Measurements from ENCODE around the gene CALY.

CALY gene

DNA sequence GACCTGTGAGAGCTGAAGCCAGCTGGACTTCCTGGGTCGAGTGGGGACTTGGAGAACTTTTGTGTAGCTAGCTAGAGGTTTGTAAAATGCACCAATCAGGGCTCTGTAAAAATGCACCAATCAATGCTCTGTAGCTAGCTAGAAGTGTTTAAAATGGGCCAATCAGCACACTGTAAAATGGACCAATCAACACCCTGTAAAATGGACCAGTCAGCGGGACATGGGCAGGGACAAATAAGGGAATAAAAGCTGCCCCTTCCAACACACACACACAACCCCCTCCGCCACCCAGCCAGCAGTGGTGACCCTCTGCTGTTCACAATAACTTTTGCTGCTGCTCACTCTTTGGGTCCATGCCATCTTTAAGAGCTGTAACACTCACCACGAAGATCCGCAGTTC, 20.8 kb downstream of the CALY start:
- Histone ChIP-seq H4K8ac (ENCODE audit: low read length) (no peak overlapping the region), H3K79me1 (replicated peaks; ENCODE audit: low read length, poor library complexity, severe bottlenecking) (peaks cover 5% of the 10 kb centered on the region), H2BK15ac (ENCODE audit: low read depth, poor library complexity, severe bottlenecking) (no peak overlapping the region), H3K4me2 (ENCODE audit: low read length, poor library complexity, severe bottlenecking) (no peak overlapping the region), H4K91ac (ENCODE audit: low read length) (no peak overlapping the region), H2BK12ac (ENCODE audit: low read length in 2 of 2) (no peak overlapping the region), H2BK120ac (ENCODE audit: low read depth, low read length) (no peak overlapping the region), H3K4ac (ENCODE audit: low read depth in 1 of 2, low read length in 2 of 2) (no peak overlapping the region), H2AK5ac (ENCODE audit: low read length, severe bottlenecking) (no peak overlapping the region), H3K9ac (ENCODE audit: low read length) (no peak overlapping the region), H3K23ac (ENCODE audit: low read length in 2 of 2) (no peak overlapping the region), H3K14ac (ENCODE audit: low read length in 2 of 2) (no peak overlapping the region), H3K36me3 (ENCODE audit: control insufficient read depth in 1 of 2, insufficient read depth in 2 of 2, low read depth in 1 of 2, low read length in 2 of 2) (peaks cover 21 to 25% of the 10 kb centered on the region in 2 experiments), H3K18ac (ENCODE audit: low read depth in 1 of 2, low read length in 2 of 2) (no peak overlapping the region), H2BK5ac (ENCODE audit: low read depth, low read length, poor library complexity, severe bottlenecking) (no peak overlapping the region), H2AFZ (ENCODE audit: low read depth, low read length) (no peak overlapping the region), H3K9me3 (ENCODE audit: control insufficient read depth, low read length) (no peaks in the 10 kb centered on the region), H3K4me3 (ENCODE audit: insufficient read depth in 1 of 2, low read depth in 1 of 2, low read length in 2 of 2) (no peak overlapping the region), H3K4me1 (ENCODE audit: control insufficient read depth, insufficient read depth, low read depth, low read length) (peaks cover 11% of the 10 kb centered on the region), H3K27ac (ENCODE audit: low read length, poor library complexity, severe bottlenecking) (no peak overlapping the region), H3K27me3 (ENCODE audit: control insufficient read depth in 1 of 2, insufficient read depth in 1 of 2, low read length in 2 of 2) (peaks cover 0 to 19% of the 10 kb centered on the region in 2 experiments)
- 90% methylated on average over 5 of the region's 5 CpGs for WGBS
- DNase-seq = no peak

GRCh38 chr10:133314911-133315310, 21.8 kb downstream of the CALY start:
- Histone ChIP-seq H4K8ac (ENCODE audit: low read length) (no peak overlapping the region), H2AFZ (ENCODE audit: low read depth, low read length) (no peak overlapping the region), H3K14ac (ENCODE audit: low read length in 2 of 2) (no peak overlapping the region), H3K9me3 (ENCODE audit: control insufficient read depth, low read length) (no peaks in the 10 kb centered on the region), H3K4me2 (ENCODE audit: low read length, poor library complexity, severe bottlenecking) (no peak overlapping the region), H2BK12ac (ENCODE audit: low read length in 2 of 2) (no peak overlapping the region), H3K27ac (ENCODE audit: low read length, poor library complexity, severe bottlenecking) (no peak overlapping the region), H3K18ac (ENCODE audit: low read depth in 1 of 2, low read length in 2 of 2) (no peak overlapping the region), H3K9ac (ENCODE audit: low read length) (no peak overlapping the region), H4K91ac (ENCODE audit: low read length) (no peak overlapping the region), H2BK5ac (ENCODE audit: low read depth, low read length, poor library complexity, severe bottlenecking) (no peak overlapping the region), H2BK120ac (ENCODE audit: low read depth, low read length) (no peak overlapping the region), H3K4ac (ENCODE audit: low read depth in 1 of 2, low read length in 2 of 2) (no peak overlapping the region), H3K27me3 (ENCODE audit: control insufficient read depth in 1 of 2, insufficient read depth in 1 of 2, low read length in 2 of 2) (peaks cover 0 to 11% of the 10 kb centered on the region in 2 experiments), H3K36me3 (ENCODE audit: control insufficient read depth in 1 of 2, insufficient read depth in 2 of 2, low read depth in 1 of 2, low read length in 2 of 2) (peaks cover 30 to 34% of the 10 kb centered on the region in 2 experiments), H3K79me1 (replicated peaks; ENCODE audit: low read length, poor library complexity, severe bottlenecking) (peaks cover 6% of the 10 kb centered on the region), H2BK15ac (ENCODE audit: low read depth, poor library complexity, severe bottlenecking) (no peak overlapping the region), H3K23ac (ENCODE audit: low read length in 2 of 2) (no peak overlapping the region), H3K4me1 (ENCODE audit: control insufficient read depth, insufficient read depth, low read depth, low read length) (peaks cover 11% of the 10 kb centered on the region), H2AK5ac (ENCODE audit: low read length, severe bottlenecking) (no peak overlapping the region), H3K4me3 (ENCODE audit: insufficient read depth in 1 of 2, low read depth in 1 of 2, low read length in 2 of 2) (no peak overlapping the region)
- 94% methylated on average over 12 of the region's 12 CpGs for WGBS
- DNase-seq = no peak

DNA sequence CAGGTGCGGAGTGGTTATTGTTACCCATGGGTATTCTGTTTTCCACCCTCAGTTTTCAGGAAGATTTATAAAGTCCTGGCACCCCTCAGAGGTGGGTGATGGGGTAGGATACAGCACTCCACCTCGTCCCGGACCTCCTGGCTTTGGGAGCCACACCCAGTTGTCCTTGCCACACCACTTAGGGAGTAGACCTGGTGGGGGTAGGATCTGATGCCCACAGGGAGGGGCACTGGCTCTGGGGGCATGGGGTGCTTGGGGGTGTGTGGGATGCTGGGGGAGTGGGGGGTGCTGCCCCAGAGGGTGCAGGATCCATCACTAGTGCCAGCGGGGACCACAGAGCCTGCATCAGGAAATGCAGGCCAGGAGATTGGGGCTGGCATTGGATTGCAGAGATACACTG, 23.5 kb downstream of the CALY start:
- H3K4ac ChIP-seq (ENCODE audit: low read depth in 1 of 2, low read length in 2 of 2) = no peak overlapping the region
- H3K36me3 ChIP-seq (ENCODE audit: control insufficient read depth in 1 of 2, insufficient read depth in 2 of 2, low read depth in 1 of 2, low read length in 2 of 2) = peaks cover 30 to 42% of the 10 kb centered on the region in 2 experiments
- H4K91ac ChIP-seq (ENCODE audit: low read length) = no peak overlapping the region
- no peak overlapping the region for H3K4me2 ChIP-seq (ENCODE audit: low read length, poor library complexity, severe bottlenecking)
- H4K8ac ChIP-seq (ENCODE audit: low read length) = no peak overlapping the region
- no peaks in the 10 kb centered on the region for H3K27me3 ChIP-seq (ENCODE audit: control insufficient read depth in 1 of 2, insufficient read depth in 1 of 2, low read length in 2 of 2)
- H3K9me3 ChIP-seq (ENCODE audit: control insufficient read depth, low read length) = no peaks in the 10 kb centered on the region
- H3K18ac ChIP-seq (ENCODE audit: low read depth in 1 of 2, low read length in 2 of 2) = no peak overlapping the region
- H3K27ac ChIP-seq (ENCODE audit: low read length, poor library complexity, severe bottlenecking) = no peak overlapping the region
- no peak overlapping the region for H3K4me3 ChIP-seq (ENCODE audit: insufficient read depth in 1 of 2, low read depth in 1 of 2, low read length in 2 of 2)
- H2BK15ac ChIP-seq (ENCODE audit: low read depth, poor library complexity, severe bottlenecking) = no peak overlapping the region
- H3K79me1 ChIP-seq (replicated peaks; ENCODE audit: low read length, poor library complexity, severe bottlenecking) = peaks cover 15% of the 10 kb centered on the region
- no peak overlapping the region for H2BK5ac ChIP-seq (ENCODE audit: low read depth, low read length, poor library complexity, severe bottlenecking)
- H3K4me1 ChIP-seq (ENCODE audit: control insufficient read depth, insufficient read depth, low read depth, low read length) = peaks cover 9% of the 10 kb centered on the region
- no peak overlapping the region for H2AK5ac ChIP-seq (ENCODE audit: low read length, severe bottlenecking)
- WGBS = 99% methylated on average over 4 of the region's 4 CpGs
- H2BK12ac ChIP-seq (ENCODE audit: low read length in 2 of 2) = no peak overlapping the region
- no peak overlapping the region for H3K9ac ChIP-seq (ENCODE audit: low read length)
- H2BK120ac ChIP-seq (ENCODE audit: low read depth, low read length) = no peak overlapping the region
- no peak overlapping the region for H2AFZ ChIP-seq (ENCODE audit: low read depth, low read length)
- no peak overlapping the region for H3K23ac ChIP-seq (ENCODE audit: low read length in 2 of 2)
- no peak for DNase-seq
- no peak overlapping the region for H3K14ac ChIP-seq (ENCODE audit: low read length in 2 of 2)

GRCh38 chr10:133312769-133313145, 23.9 kb downstream of the CALY start:
- Histone ChIP-seq H3K27me3 (ENCODE audit: control insufficient read depth in 1 of 2, insufficient read depth in 1 of 2, low read length in 2 of 2) (no peaks in the 10 kb centered on the region), H2AFZ (ENCODE audit: low read depth, low read length) (no peak overlapping the region), H3K4me2 (ENCODE audit: low read length, poor library complexity, severe bottlenecking) (no peak overlapping the region), H2BK5ac (ENCODE audit: low read depth, low read length, poor library complexity, severe bottlenecking) (no peak overlapping the region), H3K27ac (ENCODE audit: low read length, poor library complexity, severe bottlenecking) (no peak overlapping the region), H3K9me3 (ENCODE audit: control insufficient read depth, low read length) (no peaks in the 10 kb centered on the region), H4K91ac (ENCODE audit: low read length) (no peak overlapping the region), H3K4ac (ENCODE audit: low read depth in 1 of 2, low read length in 2 of 2) (no peak overlapping the region), H3K4me1 (ENCODE audit: control insufficient read depth, insufficient read depth, low read depth, low read length) (peaks cover 11% of the 10 kb centered on the region), H3K79me1 (replicated peaks; ENCODE audit: low read length, poor library complexity, severe bottlenecking) (peaks cover 15% of the 10 kb centered on the region), H3K9ac (ENCODE audit: low read length) (no peak overlapping the region), H2BK120ac (ENCODE audit: low read depth, low read length) (no peak overlapping the region), H3K4me3 (ENCODE audit: insufficient read depth in 1 of 2, low read depth in 1 of 2, low read length in 2 of 2) (no peak overlapping the region), H3K14ac (ENCODE audit: low read length in 2 of 2) (no peak overlapping the region), H3K23ac (ENCODE audit: low read length in 2 of 2) (no peak overlapping the region), H2BK15ac (ENCODE audit: low read depth, poor library complexity, severe bottlenecking) (no peak overlapping the region), H2AK5ac (ENCODE audit: low read length, severe bottlenecking) (no peak overlapping the region), H3K36me3 (ENCODE audit: control insufficient read depth in 1 of 2, insufficient read depth in 2 of 2, low read depth in 1 of 2, low read length in 2 of 2) (peaks cover 30 to 42% of the 10 kb centered on the region in 2 experiments), H2BK12ac (ENCODE audit: low read length in 2 of 2) (no peak overlapping the region), H3K18ac (ENCODE audit: low read depth in 1 of 2, low read length in 2 of 2) (no peak overlapping the region), H4K8ac (ENCODE audit: low read length) (no peak overlapping the region)
- DNase-seq = no peak
- 97% methylated on average over 7 of the region's 9 CpGs for WGBS
